ENCODE results near the gene ITM2C.

Gene ITM2C

GRCh38 chr2:230899786-230900185 is 35.0 kb downstream of the ITM2C start:
- Mint-ChIP-seq H3K9me3 (no peaks in the 10 kb centered on the region), H3K4me3 (no peak overlapping the region), H3K36me3 (ENCODE audit: low read depth) (no peaks in the 10 kb centered on the region), H3K4me1 (ENCODE audit: low read depth) (no peaks in the 10 kb centered on the region), H3K27ac (no peak overlapping the region), H3K27me3 (ENCODE audit: low read depth) (peaks cover 44% of the 10 kb centered on the region)

GRCh38 chr2:230900336-230900995 is 35.7 kb downstream of the ITM2C start:
- H3K4me3 Mint-ChIP-seq, result no peak overlapping the region
- no peaks in the 10 kb centered on the region for H3K36me3 Mint-ChIP-seq (ENCODE audit: low read depth)
- H3K4me1 Mint-ChIP-seq (ENCODE audit: low read depth), result peaks cover 3% of the 10 kb centered on the region
- no peaks in the 10 kb centered on the region for H3K9me3 Mint-ChIP-seq
- no peak overlapping the region for H3K27ac Mint-ChIP-seq
- peaks cover 49% of the 10 kb centered on the region for H3K27me3 Mint-ChIP-seq (ENCODE audit: low read depth)

- Mint-ChIP-seq H3K27ac (no peak overlapping the region), H3K36me3 (ENCODE audit: low read depth) (no peaks in the 10 kb centered on the region), H3K9me3 (no peaks in the 10 kb centered on the region), H3K4me1 (ENCODE audit: low read depth) (peaks cover 5% of the 10 kb centered on the region), H3K4me3 (no peak overlapping the region), H3K27me3 (ENCODE audit: low read depth) (peaks cover 54% of the 10 kb centered on the region)
These were observed 36.3 kb downstream of the ITM2C start for GRCh38 chr2:230901006-230901405.

GRCh38 chr2:230902180-230902899 is 37.6 kb downstream of the ITM2C start:
- Mint-ChIP-seq H3K4me3 (no peak overlapping the region), H3K36me3 (ENCODE audit: low read depth) (no peaks in the 10 kb centered on the region), H3K4me1 (ENCODE audit: low read depth) (peaks cover 5% of the 10 kb centered on the region), H3K27ac (no peak overlapping the region), H3K27me3 (ENCODE audit: low read depth) (peaks cover 52% of the 10 kb centered on the region), H3K9me3 (no peaks in the 10 kb centered on the region)

GRCh38 chr2:230903231-230904150 is 38.7 kb downstream of the ITM2C start:
- Mint-ChIP-seq H3K27me3 (ENCODE audit: low read depth) (peaks cover 52% of the 10 kb centered on the region), H3K27ac (no peak overlapping the region), H3K36me3 (ENCODE audit: low read depth) (no peaks in the 10 kb centered on the region), H3K9me3 (no peaks in the 10 kb centered on the region), H3K4me1 (ENCODE audit: low read depth) (peaks cover 7% of the 10 kb centered on the region), H3K4me3 (no peak overlapping the region)

- Mint-ChIP-seq H3K27ac (no peak overlapping the region), H3K36me3 (ENCODE audit: low read depth) (no peaks in the 10 kb centered on the region), H3K27me3 (ENCODE audit: low read depth) (peaks cover 59% of the 10 kb centered on the region), H3K4me3 (no peak overlapping the region), H3K4me1 (ENCODE audit: low read depth) (peaks cover 18% of the 10 kb centered on the region), H3K9me3 (no peaks in the 10 kb centered on the region)
These were observed 40.2 kb downstream of the ITM2C start for GRCh38 chr2:230904856-230905447.

- Mint-ChIP-seq H3K27ac (no peak overlapping the region), H3K4me1 (ENCODE audit: low read depth) (peaks cover 19% of the 10 kb centered on the region), H3K36me3 (ENCODE audit: low read depth) (no peaks in the 10 kb centered on the region), H3K9me3 (no peaks in the 10 kb centered on the region), H3K4me3 (no peak overlapping the region), H3K27me3 (ENCODE audit: low read depth) (peaks cover 61% of the 10 kb centered on the region)
These were observed 41.0 kb downstream of the ITM2C start for GRCh38 chr2:230905448-230906421.

GRCh38 chr2:230906471-230907230 is 41.9 kb downstream of the ITM2C start:
- H3K4me3 Mint-ChIP-seq, result no peak overlapping the region
- no peaks in the 10 kb centered on the region for H3K36me3 Mint-ChIP-seq (ENCODE audit: low read depth)
- H3K9me3 Mint-ChIP-seq, result no peaks in the 10 kb centered on the region
- no peak overlapping the region for H3K27ac Mint-ChIP-seq
- H3K4me1 Mint-ChIP-seq (ENCODE audit: low read depth), result peaks cover 21% of the 10 kb centered on the region
- H3K27me3 Mint-ChIP-seq (ENCODE audit: low read depth), result peaks cover 70% of the 10 kb centered on the region

GRCh38 chr2:230907361-230908091 is 42.8 kb downstream of the ITM2C start:
- Mint-ChIP-seq H3K9me3 (no peaks in the 10 kb centered on the region), H3K4me1 (ENCODE audit: low read depth) (peaks cover 21% of the 10 kb centered on the region), H3K27ac (no peak overlapping the region), H3K27me3 (ENCODE audit: low read depth) (peaks cover 71% of the 10 kb centered on the region), H3K4me3 (no peak overlapping the region), H3K36me3 (ENCODE audit: low read depth) (no peaks in the 10 kb centered on the region)

GRCh38 chr2:230908092-230908594 is 43.4 kb downstream of the ITM2C start:
- Mint-ChIP-seq H3K9me3 (no peaks in the 10 kb centered on the region), H3K4me3 (peak overlapping the region; percentile 40), H3K4me1 (ENCODE audit: low read depth) (peaks cover 21% of the 10 kb centered on the region), H3K36me3 (ENCODE audit: low read depth) (no peaks in the 10 kb centered on the region), H3K27ac (peak overlapping the region; percentile 41), H3K27me3 (ENCODE audit: low read depth) (peaks cover 66% of the 10 kb centered on the region)

GRCh38 chr2:230908595-230909191 is 44.0 kb downstream of the ITM2C start:
- peak overlapping the region; percentile 40 for H3K4me3 Mint-ChIP-seq
- no peaks in the 10 kb centered on the region for H3K9me3 Mint-ChIP-seq
- H3K36me3 Mint-ChIP-seq (ENCODE audit: low read depth), result no peaks in the 10 kb centered on the region
- peaks cover 66% of the 10 kb centered on the region for H3K27me3 Mint-ChIP-seq (ENCODE audit: low read depth)
- peaks cover 21% of the 10 kb centered on the region for H3K4me1 Mint-ChIP-seq (ENCODE audit: low read depth)
- H3K27ac Mint-ChIP-seq, result peak overlapping the region; percentile 41

Measured in T-helper 1 cell treated with Interleukin-12 subunit alpha and Interleukin-12 subunit beta and Interleukin-4 antibody, amounts not matched to agents 30 μg/mL and 1 μg/mL, for 36 hours (primary cell).